Dermis microvascular lymphatic vessel endothelial cell (primary cell): ENCODE measurements around the gene SCLT1. TPM values are rescaled to one million over a fixed set of nuclear protein-coding genes. Genes with fewer than 3 reads are reported as not detected.

Experiments
- DNase-seq, 2 donors: peaks; one replicate each; pipeline versions ENCODE4 v3.0.0 to v3.0.0-alpha.2; 2010; ENCODE audit warnings: low read depth in 2 of 2
- total RNA-seq: library from RNA; depleted of rRNA; stranded (reverse); fragments of >200 nt; gene quantifications from 2 replicates; pipeline ENCODE4 v1.2.1, GENCODE V29; 2014

SCLT1 gene
- total RNA-seq, 1 donor from 2014 or later: 7.2 TPM

- DNase-seq: no peak
These were observed 248.4 kb downstream of the SCLT1 start for GRCh38 chr4:128844931-128845330.

GRCh38 chr4:128841402-128841801, 251.9 kb downstream of the SCLT1 start:
- DNase-seq: no peak

GRCh38 chr4:128840711-128841318, 252.5 kb downstream of the SCLT1 start:
- no peak for DNase-seq

- DNase-seq: no peak
These were observed 255.7 kb downstream of the SCLT1 start for GRCh38 chr4:128837679-128838078.

- DNase-seq: no peak
These were observed 256.1 kb downstream of the SCLT1 start for GRCh38 chr4:128837198-128837597.

GRCh38 chr4:128835498-128836222, 257.7 kb downstream of the SCLT1 start:
- DNase-seq: no peak

Other genes with a start within 250 kb of the SCLT1 start
- 3.0 and 3.6 TPM in 2 replicates for gene C4orf33, start 2.6 kb upstream of the SCLT1 start, total RNA-seq